Activated T-helper 17 cell treated with anti-CD3 and anti-CD28 coated beads, Interleukin-2, amount 50 U/mL, for 72 hours (primary cell): Measurements from ENCODE around the gene PLA2R1. TPM values are rescaled to one million over a fixed set of nuclear protein-coding genes. Genes with fewer than 3 reads are reported as not detected.
"Not testable (repeated sequence)": the region's sequence is repeated elsewhere in the genome, so short reads cannot be mapped to it uniquely, and the experiment has no call there.

Experiments
- ATAC-seq: fragments of 150-1000 bp; cut with Tn5 transposase; replicated peaks from 2 replicates; pipeline ENCODE4 v1.10.0; 2021; ENCODE audit warnings: mild to moderate bottlenecking, moderate library complexity
- H3K27ac Mint-ChIP-seq: one replicate; pipeline ENCODE4 v1.8.0; 2022; ENCODE audit warnings: mixed read lengths
- H3K27me3 Mint-ChIP-seq: one replicate; pipeline ENCODE4 v1.8.0; 2022; ENCODE audit warnings: mixed read lengths
- H3K36me3 Mint-ChIP-seq: one replicate; pipeline ENCODE4 v1.8.0; 2022; ENCODE audit warnings: low read depth, mild to moderate bottlenecking, mixed read lengths
- H3K4me1 Mint-ChIP-seq: one replicate; pipeline ENCODE4 v1.8.0; 2022; ENCODE audit warnings: mixed read lengths
- H3K4me3 Mint-ChIP-seq: one replicate; pipeline ENCODE4 v1.8.0; 2022; ENCODE audit warnings: mild to moderate bottlenecking, mixed read lengths
- H3K9me3 Mint-ChIP-seq: one replicate; pipeline ENCODE4 v1.8.0; 2022; ENCODE audit warnings: mixed read lengths
- total RNA-seq, 2 donors: library from RNA; stranded (reverse); gene quantifications; one replicate each; pipeline ENCODE4 v1.2.3, GENCODE V29; 2022

Gene PLA2R1
- total RNA-seq, 2 donors from 2014 or later, result 0.02 TPM; not detected in 1

DNA sequence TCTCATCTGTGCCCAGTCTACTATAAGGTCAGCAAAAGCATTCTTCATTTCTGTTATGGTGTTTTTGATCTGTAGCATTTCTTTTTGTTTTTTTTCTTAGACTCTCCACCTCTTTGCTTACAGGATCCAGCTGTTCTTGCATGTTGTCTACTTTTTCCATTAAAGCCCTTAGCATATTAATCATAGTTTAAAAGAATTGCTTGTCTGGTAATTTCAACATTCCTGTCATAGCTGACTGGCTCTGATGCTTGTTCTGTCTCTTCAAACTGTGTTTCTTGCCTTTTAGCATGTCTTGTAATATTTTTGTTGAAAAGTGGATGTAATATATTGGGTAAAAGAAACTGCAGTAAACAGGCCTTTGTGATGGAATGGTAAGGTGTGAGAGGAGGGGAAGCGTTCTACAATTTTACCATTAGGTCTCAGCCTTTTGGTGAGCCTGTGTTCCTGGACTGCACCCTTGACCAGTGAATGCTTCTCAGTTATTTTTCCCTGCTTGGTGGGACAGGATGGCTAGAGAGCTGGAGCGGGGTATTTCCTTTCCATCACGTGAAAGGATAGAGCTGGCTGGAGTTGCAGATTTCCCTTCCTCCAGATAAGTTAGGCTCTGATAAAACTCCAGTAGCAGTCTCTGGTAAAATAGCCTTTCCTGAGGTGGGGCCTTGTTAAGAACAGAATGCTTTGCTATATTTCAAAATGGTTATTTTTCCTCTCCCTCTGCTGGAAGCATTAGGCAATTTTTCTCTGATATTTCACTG, 65.4 kb downstream of the PLA2R1 start:
- H3K27me3 Mint-ChIP-seq, result peaks cover 18% of the 10 kb centered on the region
- no peaks in the 10 kb centered on the region for H3K36me3 Mint-ChIP-seq
- no peak for ATAC-seq
- H3K27ac Mint-ChIP-seq, result no peak overlapping the region
- H3K4me3 Mint-ChIP-seq, result no peak overlapping the region
- H3K9me3 Mint-ChIP-seq, result no peaks in the 10 kb centered on the region
- no peaks in the 10 kb centered on the region for H3K4me1 Mint-ChIP-seq

GRCh38 chr2:159995038-159995437, 67.4 kb downstream of the PLA2R1 start:
- H3K4me1 Mint-ChIP-seq, result no peaks in the 10 kb centered on the region
- H3K9me3 Mint-ChIP-seq, result no peaks in the 10 kb centered on the region
- ATAC-seq, result no peak
- no peak overlapping the region for H3K27ac Mint-ChIP-seq
- peaks cover 23% of the 10 kb centered on the region for H3K27me3 Mint-ChIP-seq
- no peak overlapping the region for H3K4me3 Mint-ChIP-seq
- no peaks in the 10 kb centered on the region for H3K36me3 Mint-ChIP-seq

- H3K27ac Mint-ChIP-seq, result no peak overlapping the region
- no peak overlapping the region for H3K4me3 Mint-ChIP-seq
- no peak for ATAC-seq
- no peaks in the 10 kb centered on the region for H3K36me3 Mint-ChIP-seq
- no peaks in the 10 kb centered on the region for H3K4me1 Mint-ChIP-seq
- peaks cover 31% of the 10 kb centered on the region for H3K27me3 Mint-ChIP-seq
- H3K9me3 Mint-ChIP-seq, result no peaks in the 10 kb centered on the region
These were observed 73.2 kb downstream of the PLA2R1 start for GRCh38 chr2:159989249-159989648.

DNA sequence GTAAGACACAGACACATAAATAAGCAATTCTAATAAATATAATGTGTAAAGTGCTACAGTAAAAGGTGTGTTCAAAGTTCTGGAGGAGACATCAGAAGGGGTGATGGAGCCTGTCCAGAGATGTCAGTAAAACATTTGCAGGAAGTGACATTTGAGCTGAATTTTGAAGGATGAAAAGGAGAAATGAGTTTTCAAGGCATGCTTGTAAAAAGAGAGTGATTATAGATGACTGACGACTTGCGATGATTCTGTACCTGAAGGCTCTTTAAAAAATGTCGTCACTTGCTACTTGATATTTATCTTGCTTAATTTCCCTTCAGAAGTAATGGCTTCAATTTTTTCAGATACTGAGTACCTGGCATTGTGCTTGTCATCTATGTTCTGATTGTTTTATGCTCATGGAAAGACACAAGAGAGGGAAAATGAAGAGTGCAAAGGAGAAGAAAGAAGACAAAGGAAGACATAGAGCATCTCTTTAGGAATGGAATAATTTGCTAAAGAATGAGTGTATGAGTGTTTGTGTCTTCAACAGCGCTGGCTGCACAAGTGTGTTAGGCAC, 73.9 kb downstream of the PLA2R1 start:
- H3K4me1 Mint-ChIP-seq, result no peaks in the 10 kb centered on the region
- no peak for ATAC-seq
- H3K27me3 Mint-ChIP-seq, result peaks cover 29% of the 10 kb centered on the region
- H3K4me3 Mint-ChIP-seq, result no peak overlapping the region
- H3K27ac Mint-ChIP-seq, result no peak overlapping the region
- H3K9me3 Mint-ChIP-seq, result no peaks in the 10 kb centered on the region
- no peaks in the 10 kb centered on the region for H3K36me3 Mint-ChIP-seq

- Mint-ChIP-seq H3K27me3 (peaks cover 30% of the 10 kb centered on the region), H3K27ac (no peak overlapping the region), H3K36me3 (no peaks in the 10 kb centered on the region), H3K4me1 (no peaks in the 10 kb centered on the region), H3K4me3 (no peak overlapping the region), H3K9me3 (no peaks in the 10 kb centered on the region)
- ATAC-seq, result no peak
These were observed 75.2 kb downstream of the PLA2R1 start for GRCh38 chr2:159987181-159987580.

GRCh38 chr2:159985656-159986055, 76.8 kb downstream of the PLA2R1 start:
- Mint-ChIP-seq H3K9me3 (no peaks in the 10 kb centered on the region), H3K36me3 (no peaks in the 10 kb centered on the region), H3K4me1 (no peaks in the 10 kb centered on the region), H3K27me3 (peaks cover 29% of the 10 kb centered on the region), H3K27ac (no peak overlapping the region), H3K4me3 (no peak overlapping the region)
- no peak for ATAC-seq

DNA sequence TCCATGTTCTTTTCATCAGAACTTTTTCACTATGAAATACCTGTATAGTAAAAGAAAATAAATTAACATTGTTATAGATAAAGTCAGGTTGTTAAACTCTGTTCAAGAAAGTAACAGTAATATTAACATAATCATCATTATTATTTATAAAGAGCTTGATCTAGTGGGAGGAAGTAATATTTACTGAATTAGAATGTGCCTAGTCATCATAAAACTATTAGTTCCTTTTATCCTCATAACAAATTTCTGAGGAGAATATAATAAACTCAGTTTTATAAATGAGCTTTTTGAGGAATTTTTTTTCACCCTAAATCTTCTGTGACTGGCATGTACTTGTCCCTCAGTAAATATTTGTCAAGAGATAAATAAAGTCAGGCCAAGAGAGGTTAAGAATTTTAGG, 78.4 kb downstream of the PLA2R1 start:
- no peaks in the 10 kb centered on the region for H3K4me1 Mint-ChIP-seq
- H3K36me3 Mint-ChIP-seq, result no peaks in the 10 kb centered on the region
- H3K4me3 Mint-ChIP-seq, result no peak overlapping the region
- no peak for ATAC-seq
- H3K27ac Mint-ChIP-seq, result no peak overlapping the region
- no peaks in the 10 kb centered on the region for H3K9me3 Mint-ChIP-seq
- peaks cover 28% of the 10 kb centered on the region for H3K27me3 Mint-ChIP-seq

GRCh38 chr2:159982842-159983785, 79.3 kb downstream of the PLA2R1 start:
- peaks cover 25% of the 10 kb centered on the region for H3K27me3 Mint-ChIP-seq

DNA sequence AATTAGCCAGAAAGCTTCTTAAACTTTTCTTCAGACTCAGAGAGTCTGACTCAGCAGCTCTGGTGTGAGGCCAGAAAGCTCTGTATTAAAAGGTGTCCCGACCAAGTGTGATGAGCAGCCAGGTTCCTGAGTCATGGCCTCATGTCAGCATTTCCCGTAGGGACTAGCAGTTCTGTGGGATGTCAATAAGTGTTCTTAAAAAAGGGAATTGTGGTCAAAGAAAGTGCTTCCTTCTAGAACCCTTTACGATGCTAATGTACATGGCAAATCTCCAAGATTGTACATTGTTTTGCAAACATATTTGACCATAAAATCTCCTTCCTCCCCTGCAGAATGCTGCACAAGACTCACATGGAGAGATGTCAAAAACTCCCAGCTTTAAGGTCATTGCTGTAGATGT, 80.1 kb downstream of the PLA2R1 start:
- Mint-ChIP-seq H3K9me3 (no peaks in the 10 kb centered on the region), H3K27ac (no peak overlapping the region), H3K27me3 (peaks cover 22% of the 10 kb centered on the region), H3K36me3 (no peaks in the 10 kb centered on the region), H3K4me1 (no peaks in the 10 kb centered on the region), H3K4me3 (no peak overlapping the region)
- ATAC-seq, result no peak

More at GRCh38 chr2:159982842-159983785, 79.3 kb downstream of the PLA2R1 start:
- no peak for ATAC-seq
- Mint-ChIP-seq H3K4me1 (no peaks in the 10 kb centered on the region), H3K27ac (no peak overlapping the region), H3K36me3 (no peaks in the 10 kb centered on the region), H3K9me3 (no peaks in the 10 kb centered on the region), H3K4me3 (no peak overlapping the region)

- Mint-ChIP-seq H3K27ac (no peak overlapping the region), H3K36me3 (no peaks in the 10 kb centered on the region), H3K4me1 (no peaks in the 10 kb centered on the region), H3K27me3 (peaks cover 28% of the 10 kb centered on the region), H3K9me3 (no peaks in the 10 kb centered on the region), H3K4me3 (no peak overlapping the region)
- ATAC-seq, result no peak
These were observed 85.8 kb downstream of the PLA2R1 start for GRCh38 chr2:159976527-159977160.

- no peak for ATAC-seq
- Mint-ChIP-seq H3K9me3 (no peaks in the 10 kb centered on the region), H3K4me1 (no peaks in the 10 kb centered on the region), H3K27ac (no peak overlapping the region), H3K27me3 (peaks cover 17% of the 10 kb centered on the region), H3K36me3 (no peaks in the 10 kb centered on the region), H3K4me3 (no peak overlapping the region)
These were observed 89.1 kb downstream of the PLA2R1 start for GRCh38 chr2:159973325-159973724.

DNA sequence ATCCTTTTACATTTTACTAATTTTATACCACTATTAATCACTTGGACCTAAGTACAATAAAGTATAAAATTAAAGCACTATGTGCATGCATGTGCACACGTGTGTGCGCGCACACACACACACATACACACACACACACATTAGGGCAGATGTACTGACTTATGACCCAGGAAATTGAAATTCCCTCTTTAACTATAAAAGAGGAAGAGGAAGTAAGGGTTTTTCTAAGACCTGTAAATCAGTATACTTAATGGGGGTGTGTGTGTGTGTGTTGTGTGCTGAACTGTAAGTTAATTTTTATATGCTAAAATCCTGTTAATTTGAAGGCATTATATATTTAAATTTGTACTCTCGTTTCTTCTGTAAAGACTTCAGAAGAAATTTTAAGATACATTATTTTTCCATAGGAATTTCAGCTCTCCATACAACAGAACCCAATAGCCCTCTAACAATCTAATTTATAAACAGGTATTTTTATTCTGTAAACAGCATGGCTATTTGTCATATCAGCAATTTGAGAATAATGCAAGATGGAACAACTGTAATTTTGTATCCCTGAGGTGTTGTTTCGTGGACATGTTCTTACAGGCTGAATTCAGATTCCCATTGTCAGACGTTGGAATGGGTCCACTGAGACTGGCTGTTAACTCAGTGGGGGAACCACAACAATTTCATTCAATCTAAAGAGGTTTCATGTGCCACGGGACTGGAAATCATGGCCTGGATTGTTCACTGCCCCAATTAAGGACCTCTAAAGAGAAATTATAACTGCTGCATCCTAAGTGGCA, 90.9 kb downstream of the PLA2R1 start:
- H3K4me3 Mint-ChIP-seq, result no peak overlapping the region
- ATAC-seq, result no peak
- no peaks in the 10 kb centered on the region for H3K36me3 Mint-ChIP-seq
- H3K9me3 Mint-ChIP-seq, result no peaks in the 10 kb centered on the region
- no peaks in the 10 kb centered on the region for H3K4me1 Mint-ChIP-seq
- no peak overlapping the region for H3K27ac Mint-ChIP-seq
- H3K27me3 Mint-ChIP-seq, result peaks cover 9% of the 10 kb centered on the region

- not testable (repeated sequence) for H3K36me3 Mint-ChIP-seq, H3K9me3 Mint-ChIP-seq, H3K27ac Mint-ChIP-seq, H3K4me1 Mint-ChIP-seq, H3K27me3 Mint-ChIP-seq, ATAC-seq, H3K4me3 Mint-ChIP-seq
These were observed 91.9 kb downstream of the PLA2R1 start for GRCh38 chr2:159970548-159970947.
